ENCODE measurements around the gene COL27A1.

Gene COL27A1

DNA sequence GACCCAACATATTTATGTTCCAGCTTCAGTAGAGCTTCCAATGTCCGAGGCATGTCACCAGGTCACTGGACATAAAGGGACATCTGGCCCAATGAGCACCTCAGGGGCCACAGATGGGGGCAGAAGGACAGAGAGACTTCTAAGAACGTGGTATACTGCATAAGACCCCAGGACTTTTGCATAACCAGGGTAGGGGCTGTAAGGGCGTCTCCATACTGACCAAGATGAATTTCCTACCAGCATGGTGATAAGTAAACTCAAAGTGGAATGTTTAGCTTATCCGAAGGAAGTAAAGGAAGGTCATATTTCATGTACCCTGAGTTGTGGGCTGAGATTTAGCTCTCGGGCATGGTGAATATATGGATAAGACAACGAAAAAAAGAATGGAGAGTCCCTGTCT, 17.5 kb upstream of the COL27A1 start:
- Histone ChIP-seq H3K27ac (no peak overlapping the region), H3K79me2 (ENCODE audit: insufficient read depth, low read depth) (no peaks in the 10 kb centered on the region), H4K20me1 (ENCODE audit: insufficient read depth) (no peaks in the 10 kb centered on the region), H3K9ac (no peak overlapping the region), H3K36me3 (ENCODE audit: insufficient read depth) (no peaks in the 10 kb centered on the region), H3K4me1 (ENCODE audit: low read depth, poor library complexity, severe bottlenecking) (no peaks in the 10 kb centered on the region), H2AFZ (ENCODE audit: low read depth) (no peak overlapping the region), H3K4me2 (no peak overlapping the region), H3K4me3 (IDR thresholded peaks at IDR 0.05; ENCODE audit: insufficient read depth, low read depth, low read length) (no peak overlapping the region), H3K27me3 (ENCODE audit: insufficient read depth, low read depth) (no peaks in the 10 kb centered on the region)
- TF ChIP-seq, protein P1, sequence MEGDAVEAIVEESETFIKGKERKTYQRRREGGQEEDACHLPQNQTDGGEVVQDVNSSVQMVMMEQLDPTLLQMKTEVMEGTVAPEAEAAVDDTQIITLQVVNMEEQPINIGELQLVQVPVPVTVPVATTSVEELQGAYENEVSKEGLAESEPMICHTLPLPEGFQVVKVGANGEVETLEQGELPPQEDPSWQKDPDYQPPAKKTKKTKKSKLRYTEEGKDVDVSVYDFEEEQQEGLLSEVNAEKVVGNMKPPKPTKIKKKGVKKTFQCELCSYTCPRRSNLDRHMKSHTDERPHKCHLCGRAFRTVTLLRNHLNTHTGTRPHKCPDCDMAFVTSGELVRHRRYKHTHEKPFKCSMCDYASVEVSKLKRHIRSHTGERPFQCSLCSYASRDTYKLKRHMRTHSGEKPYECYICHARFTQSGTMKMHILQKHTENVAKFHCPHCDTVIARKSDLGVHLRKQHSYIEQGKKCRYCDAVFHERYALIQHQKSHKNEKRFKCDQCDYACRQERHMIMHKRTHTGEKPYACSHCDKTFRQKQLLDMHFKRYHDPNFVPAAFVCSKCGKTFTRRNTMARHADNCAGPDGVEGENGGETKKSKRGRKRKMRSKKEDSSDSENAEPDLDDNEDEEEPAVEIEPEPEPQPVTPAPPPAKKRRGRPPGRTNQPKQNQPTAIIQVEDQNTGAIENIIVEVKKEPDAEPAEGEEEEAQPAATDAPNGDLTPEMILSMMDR (conservative IDR thresholded peaks at IDR 0.05; ENCODE audit: low read depth, low read length): no peak

DNA sequence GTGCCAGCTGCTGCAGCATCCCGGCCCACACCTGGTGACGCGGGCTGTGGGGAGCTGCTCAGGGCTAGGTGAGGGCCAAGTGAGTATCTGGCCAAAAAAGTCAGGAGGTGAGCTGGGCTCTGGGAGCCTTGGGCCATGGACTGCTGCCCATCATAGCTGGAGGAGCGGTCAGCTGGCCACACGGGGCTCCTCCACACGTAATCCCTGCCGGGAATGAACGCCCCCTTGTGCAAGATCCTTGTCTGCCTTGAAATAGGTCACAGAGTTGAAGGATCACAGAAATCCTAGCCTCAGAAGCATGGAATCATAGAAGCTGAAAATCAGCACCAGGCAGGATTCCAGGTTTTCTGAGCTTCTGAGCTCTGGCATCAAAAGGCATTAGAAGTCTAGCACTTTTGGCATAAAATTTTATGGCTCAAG, 16.8 kb upstream of the COL27A1 start:
- H3K36me3 ChIP-seq (ENCODE audit: insufficient read depth): no peaks in the 10 kb centered on the region
- H3K9ac ChIP-seq: no peak overlapping the region
- no peaks in the 10 kb centered on the region for H3K4me1 ChIP-seq (ENCODE audit: low read depth, poor library complexity, severe bottlenecking)
- no peaks in the 10 kb centered on the region for H3K79me2 ChIP-seq (ENCODE audit: insufficient read depth, low read depth)
- H3K4me3 ChIP-seq (IDR thresholded peaks at IDR 0.05; ENCODE audit: insufficient read depth, low read depth, low read length): no peak overlapping the region
- no peak overlapping the region for H3K4me2 ChIP-seq
- no peak overlapping the region for H3K27ac ChIP-seq
- no peaks in the 10 kb centered on the region for H3K27me3 ChIP-seq (ENCODE audit: insufficient read depth, low read depth)
- H2AFZ ChIP-seq (ENCODE audit: low read depth): no peak overlapping the region
- TF ChIP-seq, protein P1 (conservative IDR thresholded peaks at IDR 0.05; ENCODE audit: low read depth, low read length): no peak
- no peaks in the 10 kb centered on the region for H4K20me1 ChIP-seq (ENCODE audit: insufficient read depth)

DNA sequence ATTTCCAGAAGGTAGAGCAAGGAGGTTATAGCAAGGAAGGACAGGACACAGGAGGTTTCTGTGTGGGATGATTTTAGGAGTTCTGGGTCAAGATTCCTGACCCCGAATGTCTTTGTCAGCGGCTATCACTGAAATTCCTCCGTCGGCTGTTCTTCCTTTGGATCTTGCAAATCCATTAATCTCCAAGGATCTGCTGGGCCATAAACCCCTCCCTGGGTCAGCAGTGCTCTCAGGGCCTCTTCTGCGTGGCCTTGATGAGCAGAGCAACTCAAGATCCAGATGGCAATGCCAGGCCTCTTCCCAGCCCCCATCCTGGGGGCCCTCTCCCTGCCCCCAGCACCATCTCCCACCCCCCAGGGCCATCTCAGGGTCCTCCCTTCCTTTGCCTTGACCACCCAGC, 16.3 kb upstream of the COL27A1 start:
- no peak overlapping the region for H3K4me3 ChIP-seq (IDR thresholded peaks at IDR 0.05; ENCODE audit: insufficient read depth, low read depth, low read length)
- H3K27ac ChIP-seq: no peak overlapping the region
- no peak overlapping the region for H2AFZ ChIP-seq (ENCODE audit: low read depth)
- no peaks in the 10 kb centered on the region for H4K20me1 ChIP-seq (ENCODE audit: insufficient read depth)
- no peaks in the 10 kb centered on the region for H3K4me1 ChIP-seq (ENCODE audit: low read depth, poor library complexity, severe bottlenecking)
- H3K4me2 ChIP-seq: no peak overlapping the region
- no peaks in the 10 kb centered on the region for H3K79me2 ChIP-seq (ENCODE audit: insufficient read depth, low read depth)
- TF ChIP-seq, protein P1 (conservative IDR thresholded peaks at IDR 0.05; ENCODE audit: low read depth, low read length): no peak
- no peak overlapping the region for H3K9ac ChIP-seq
- no peaks in the 10 kb centered on the region for H3K27me3 ChIP-seq (ENCODE audit: insufficient read depth, low read depth)
- H3K36me3 ChIP-seq (ENCODE audit: insufficient read depth): no peaks in the 10 kb centered on the region

DNA sequence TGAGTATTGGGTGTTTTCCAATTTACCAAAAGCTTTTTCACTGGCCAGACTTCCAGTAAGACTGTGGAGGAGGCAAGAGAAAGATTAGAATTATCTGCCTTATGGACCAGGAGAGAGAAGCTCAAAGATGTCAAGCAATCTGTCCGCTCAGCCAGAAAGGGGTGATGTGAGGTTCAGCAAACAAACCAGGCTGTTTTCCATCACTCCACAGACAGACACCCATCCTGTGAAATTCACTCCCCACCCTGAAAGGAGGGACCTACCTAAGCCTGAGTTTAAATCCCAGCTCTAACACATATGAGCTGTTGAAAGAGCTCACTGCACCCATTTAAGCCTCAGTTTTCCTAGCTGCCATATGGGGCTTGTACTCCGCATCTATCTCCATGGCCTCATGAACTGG, 14.9 kb upstream of the COL27A1 start:
- Histone ChIP-seq H3K27me3 (ENCODE audit: insufficient read depth, low read depth) (no peaks in the 10 kb centered on the region), H3K4me3 (IDR thresholded peaks at IDR 0.05; ENCODE audit: insufficient read depth, low read depth, low read length) (no peak overlapping the region), H3K36me3 (ENCODE audit: insufficient read depth) (no peaks in the 10 kb centered on the region), H3K9ac (no peak overlapping the region), H2AFZ (ENCODE audit: low read depth) (no peak overlapping the region), H3K4me1 (ENCODE audit: low read depth, poor library complexity, severe bottlenecking) (no peaks in the 10 kb centered on the region), H3K4me2 (no peak overlapping the region), H4K20me1 (ENCODE audit: insufficient read depth) (no peaks in the 10 kb centered on the region), H3K79me2 (ENCODE audit: insufficient read depth, low read depth) (no peaks in the 10 kb centered on the region), H3K27ac (no peak overlapping the region)
- TF ChIP-seq, protein P1 (conservative IDR thresholded peaks at IDR 0.05; ENCODE audit: low read depth, low read length): no peak

Measured in KMS-11 (cell line).